ENCODE measurements around the gene LYL1.

DNA sequence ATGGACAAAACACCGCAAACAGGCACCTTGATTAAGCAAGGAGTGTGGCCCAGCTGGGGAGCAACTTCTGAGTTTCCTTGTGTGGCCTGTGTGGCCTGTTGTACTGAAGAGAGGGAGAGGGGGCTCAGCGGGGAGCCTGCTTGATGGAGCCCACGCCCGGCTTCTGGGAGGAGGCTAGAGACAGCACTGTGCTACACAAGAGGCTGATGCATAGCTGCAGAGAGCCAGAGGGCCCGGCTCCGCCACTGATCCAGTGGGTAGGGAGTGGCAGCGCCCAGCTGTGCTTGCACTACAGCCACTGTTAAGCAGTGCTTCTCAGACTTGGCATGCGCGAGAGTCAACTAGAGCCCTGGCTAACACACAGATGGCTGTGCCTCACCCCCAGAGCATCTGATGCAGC, 19.0 kb downstream of the LYL1 start:
- TF ChIP-seq, protein P1, sequence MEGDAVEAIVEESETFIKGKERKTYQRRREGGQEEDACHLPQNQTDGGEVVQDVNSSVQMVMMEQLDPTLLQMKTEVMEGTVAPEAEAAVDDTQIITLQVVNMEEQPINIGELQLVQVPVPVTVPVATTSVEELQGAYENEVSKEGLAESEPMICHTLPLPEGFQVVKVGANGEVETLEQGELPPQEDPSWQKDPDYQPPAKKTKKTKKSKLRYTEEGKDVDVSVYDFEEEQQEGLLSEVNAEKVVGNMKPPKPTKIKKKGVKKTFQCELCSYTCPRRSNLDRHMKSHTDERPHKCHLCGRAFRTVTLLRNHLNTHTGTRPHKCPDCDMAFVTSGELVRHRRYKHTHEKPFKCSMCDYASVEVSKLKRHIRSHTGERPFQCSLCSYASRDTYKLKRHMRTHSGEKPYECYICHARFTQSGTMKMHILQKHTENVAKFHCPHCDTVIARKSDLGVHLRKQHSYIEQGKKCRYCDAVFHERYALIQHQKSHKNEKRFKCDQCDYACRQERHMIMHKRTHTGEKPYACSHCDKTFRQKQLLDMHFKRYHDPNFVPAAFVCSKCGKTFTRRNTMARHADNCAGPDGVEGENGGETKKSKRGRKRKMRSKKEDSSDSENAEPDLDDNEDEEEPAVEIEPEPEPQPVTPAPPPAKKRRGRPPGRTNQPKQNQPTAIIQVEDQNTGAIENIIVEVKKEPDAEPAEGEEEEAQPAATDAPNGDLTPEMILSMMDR (IDR thresholded peaks at IDR 0.05): no peak
- TF ChIP-seq POLR2A (IDR thresholded peaks at IDR 0.05): no peak

Data from adrenal gland (tissue), 5 donors.